ENCODE results near the gene SERGEF. TPM values are rescaled to one million over a fixed set of nuclear protein-coding genes. Genes with fewer than 3 reads are reported as not detected.

Gene SERGEF
- total and polyA plus RNA-seq, 8 donors: 9.3 to 158 (median 73.5) TPM; not detected in 1

DNA sequence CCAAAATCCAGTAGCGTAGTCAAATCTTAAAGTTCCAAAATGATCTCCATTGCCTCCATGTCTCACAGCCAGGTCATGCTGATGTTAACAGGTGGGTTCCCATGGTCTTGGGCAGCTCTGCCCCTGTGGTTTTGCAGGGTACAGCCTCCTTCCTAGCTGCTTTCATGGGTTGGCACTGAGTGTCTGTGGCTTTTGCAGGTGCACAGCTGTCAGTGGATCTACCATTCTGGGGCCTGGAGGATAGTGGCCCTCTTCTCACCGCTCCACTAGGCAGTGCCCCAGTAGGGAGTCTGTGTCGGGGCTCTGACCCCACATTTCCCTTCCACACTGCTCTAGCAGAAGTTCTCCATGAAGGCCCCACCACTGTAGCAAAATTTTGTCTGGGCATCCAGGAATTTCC, 145.5 kb downstream of the SERGEF start:
- Histone ChIP-seq H3K4me1 (peaks cover 0 to 9% (median 0%) of the 10 kb centered on the region in 4 donors), H3K27ac (no peak overlapping the region), H3K27me3 (no peaks in the 10 kb centered on the region), H3K4me3 (no peak overlapping the region), H3K9me3 (peaks cover 0 to 11% (median 0%) of the 10 kb centered on the region in 4 donors), H3K36me3 (peaks cover 0 to 20% (median under 1%) of the 10 kb centered on the region in 4 donors)
- no peak for DNase-seq
- intact Hi-C loops (cut with DNase I; ENCODE audit: low total_unique reads): no loop called here
- no peak for TF ChIP-seq POLR2AphosphoS5 (IDR thresholded peaks at IDR 0.05)
- TF ChIP-seq EP300 (IDR thresholded peaks at IDR 0.05): no peak
- TF ChIP-seq, protein P1, sequence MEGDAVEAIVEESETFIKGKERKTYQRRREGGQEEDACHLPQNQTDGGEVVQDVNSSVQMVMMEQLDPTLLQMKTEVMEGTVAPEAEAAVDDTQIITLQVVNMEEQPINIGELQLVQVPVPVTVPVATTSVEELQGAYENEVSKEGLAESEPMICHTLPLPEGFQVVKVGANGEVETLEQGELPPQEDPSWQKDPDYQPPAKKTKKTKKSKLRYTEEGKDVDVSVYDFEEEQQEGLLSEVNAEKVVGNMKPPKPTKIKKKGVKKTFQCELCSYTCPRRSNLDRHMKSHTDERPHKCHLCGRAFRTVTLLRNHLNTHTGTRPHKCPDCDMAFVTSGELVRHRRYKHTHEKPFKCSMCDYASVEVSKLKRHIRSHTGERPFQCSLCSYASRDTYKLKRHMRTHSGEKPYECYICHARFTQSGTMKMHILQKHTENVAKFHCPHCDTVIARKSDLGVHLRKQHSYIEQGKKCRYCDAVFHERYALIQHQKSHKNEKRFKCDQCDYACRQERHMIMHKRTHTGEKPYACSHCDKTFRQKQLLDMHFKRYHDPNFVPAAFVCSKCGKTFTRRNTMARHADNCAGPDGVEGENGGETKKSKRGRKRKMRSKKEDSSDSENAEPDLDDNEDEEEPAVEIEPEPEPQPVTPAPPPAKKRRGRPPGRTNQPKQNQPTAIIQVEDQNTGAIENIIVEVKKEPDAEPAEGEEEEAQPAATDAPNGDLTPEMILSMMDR (IDR thresholded peaks at IDR 0.05): no peak
- TF ChIP-seq POLR2A (IDR thresholded peaks at IDR 0.05): no peak
- 65 to 98% (median 96%) methylated on average over 3 of the region's 3 CpGs for WGBS, 5 donors

DNA sequence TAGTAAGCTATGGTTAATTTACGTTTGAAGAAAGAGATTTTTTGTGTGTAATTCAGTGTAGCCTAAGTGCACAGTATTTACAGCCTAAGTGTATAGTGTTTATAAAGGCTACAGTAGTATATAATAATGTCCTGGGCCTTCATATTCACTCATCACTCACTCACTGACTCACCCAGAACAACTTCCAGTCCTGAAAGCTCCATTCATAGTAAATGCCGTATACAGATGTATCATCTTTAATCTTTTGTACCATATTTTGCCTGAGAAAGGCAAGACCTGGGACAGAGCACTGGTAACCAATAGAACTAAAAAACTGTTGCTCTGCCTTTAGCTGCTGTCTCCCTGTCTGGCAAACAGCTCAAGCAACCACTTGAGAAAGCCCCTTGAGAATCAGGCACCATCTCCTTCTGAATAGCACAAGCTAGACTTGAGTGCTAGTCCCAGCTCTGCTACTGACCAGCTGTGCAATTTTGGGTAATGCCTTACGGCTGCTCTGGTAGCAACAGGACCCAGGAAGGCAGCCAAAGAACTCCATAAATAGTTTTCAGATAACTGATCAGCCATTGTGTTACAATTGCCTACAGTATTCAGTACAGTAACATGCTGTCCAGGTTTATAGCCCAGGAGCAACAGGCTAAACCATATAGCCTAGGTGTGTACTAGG, 146.9 kb downstream of the SERGEF start:
- no peak for TF ChIP-seq POLR2AphosphoS5 (IDR thresholded peaks at IDR 0.05)
- TF ChIP-seq POLR2A (IDR thresholded peaks at IDR 0.05): no peak
- peaks cover 0 to 9% (median 0%) of the 10 kb centered on the region in 4 donors for H3K4me1 ChIP-seq
- H3K4me3 ChIP-seq: no peak overlapping the region
- no peak for DNase-seq
- intact Hi-C loops (cut with DNase I; ENCODE audit: low total_unique reads): no loop called here
- no peaks in the 10 kb centered on the region for H3K27me3 ChIP-seq
- no peak overlapping the region for H3K27ac ChIP-seq
- 61 to 72% (median 65%) methylated on average over 3 of the region's 3 CpGs for WGBS, 5 donors
- H3K9me3 ChIP-seq: peaks cover 0 to 11% (median 0%) of the 10 kb centered on the region in 4 donors
- H3K36me3 ChIP-seq: peaks cover 0 to 20% (median 2%) of the 10 kb centered on the region in 4 donors

DNA sequence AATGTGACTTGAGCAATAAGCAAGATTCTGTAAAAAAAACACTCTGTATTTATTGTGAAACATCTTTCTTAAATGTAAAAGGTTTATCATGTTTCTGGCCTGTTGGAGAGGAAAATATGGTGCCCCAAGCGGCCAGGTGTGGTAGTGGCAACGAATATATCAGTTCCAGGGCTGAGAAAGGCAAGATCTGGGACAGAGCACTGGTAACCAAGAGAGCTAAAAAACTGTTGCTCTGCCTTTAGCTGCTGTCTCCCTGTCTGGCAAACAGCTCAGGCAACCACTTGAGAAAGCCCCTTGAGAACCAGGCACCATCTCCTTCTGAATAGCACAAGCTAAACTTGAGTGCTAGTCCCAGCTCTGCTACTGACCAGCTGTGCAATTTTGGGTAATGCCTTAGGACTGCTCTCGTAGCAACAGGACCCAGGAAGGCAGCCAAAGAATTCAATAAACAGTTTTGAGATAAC, 148.3 kb downstream of the SERGEF start:
- H3K27me3 ChIP-seq: no peaks in the 10 kb centered on the region
- 14 to 41% (median 20%) methylated on average over 3 of the region's 3 CpGs for WGBS, 5 donors
- H3K9me3 ChIP-seq: peaks cover 0 to 11% (median 0%) of the 10 kb centered on the region in 4 donors
- intact Hi-C loops (cut with DNase I; ENCODE audit: low total_unique reads): no loop called here
- TF ChIP-seq POLR2A (IDR thresholded peaks at IDR 0.05): no peak
- TF ChIP-seq EP300 (IDR thresholded peaks at IDR 0.05): no peak
- TF ChIP-seq, protein P1 (IDR thresholded peaks at IDR 0.05): peak in 4 of 7 experiments; percentile 25 to 42 (median 32)
- peaks cover 0 to 9% (median 0%) of the 10 kb centered on the region in 4 donors for H3K4me1 ChIP-seq
- H3K36me3 ChIP-seq: peaks cover 0 to 20% (median 2%) of the 10 kb centered on the region in 4 donors
- DNase-seq: peak; percentile 32 to 39
- H3K4me3 ChIP-seq: no peak overlapping the region
- peak overlapping the region in 1 of 5 donors; percentile 41 for H3K27ac ChIP-seq

DNA sequence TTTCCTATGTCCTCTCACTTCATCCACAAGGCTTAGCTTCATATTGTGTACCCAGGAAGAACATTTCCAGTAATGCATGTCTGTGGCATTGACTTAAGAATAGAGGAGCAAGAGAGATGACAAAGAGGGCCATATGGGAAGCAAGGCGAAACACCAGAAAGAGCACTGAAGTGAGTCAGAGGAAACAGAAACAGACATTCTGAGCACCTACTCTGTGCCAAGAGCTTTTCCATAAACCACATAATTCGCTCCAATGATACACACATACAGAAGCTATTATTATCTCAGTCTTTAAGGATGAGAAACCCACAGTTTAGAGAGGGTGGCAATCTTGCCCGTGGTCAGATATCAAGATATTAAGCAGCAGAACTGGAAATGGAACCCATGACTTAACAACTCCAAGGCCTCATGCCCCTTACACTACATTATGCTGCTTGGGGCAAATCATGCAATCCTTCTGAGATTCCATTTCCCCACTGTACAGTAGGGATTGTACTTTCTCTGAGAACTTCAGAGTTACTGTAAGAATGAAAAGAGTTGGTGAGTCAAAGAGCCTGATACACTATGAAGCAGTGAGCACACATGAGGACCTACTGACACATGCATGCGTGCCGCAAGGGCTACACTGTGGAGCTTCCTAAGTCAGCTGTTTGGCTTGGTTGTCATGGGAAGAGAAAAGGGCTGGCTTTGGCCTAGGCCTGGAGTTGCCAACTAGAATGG, 151.7 kb downstream of the SERGEF start:
- no peak overlapping the region for H3K4me3 ChIP-seq
- H3K27me3 ChIP-seq: no peaks in the 10 kb centered on the region
- H3K4me1 ChIP-seq: peaks cover 0 to 9% (median 0%) of the 10 kb centered on the region in 4 donors
- H3K27ac ChIP-seq: no peak overlapping the region
- H3K9me3 ChIP-seq: no peaks in the 10 kb centered on the region
- 94 to 99% (median 97%) methylated on average over 5 of the region's 5 CpGs for WGBS, 5 donors
- peaks cover 0 to 9% (median 0%) of the 10 kb centered on the region in 4 donors for H3K36me3 ChIP-seq
- intact Hi-C loops (cut with DNase I; ENCODE audit: low total_unique reads): no loop called here
- TF ChIP-seq POLR2A (IDR thresholded peaks at IDR 0.05) (no peak), POLR2AphosphoS5 (IDR thresholded peaks at IDR 0.05) (no peak), EP300 (IDR thresholded peaks at IDR 0.05) (no peak)
- TF ChIP-seq, protein P1 (IDR thresholded peaks at IDR 0.05): no peak
- no peak for DNase-seq
